ENCODE data around the gene GXYLT2.

DNA sequence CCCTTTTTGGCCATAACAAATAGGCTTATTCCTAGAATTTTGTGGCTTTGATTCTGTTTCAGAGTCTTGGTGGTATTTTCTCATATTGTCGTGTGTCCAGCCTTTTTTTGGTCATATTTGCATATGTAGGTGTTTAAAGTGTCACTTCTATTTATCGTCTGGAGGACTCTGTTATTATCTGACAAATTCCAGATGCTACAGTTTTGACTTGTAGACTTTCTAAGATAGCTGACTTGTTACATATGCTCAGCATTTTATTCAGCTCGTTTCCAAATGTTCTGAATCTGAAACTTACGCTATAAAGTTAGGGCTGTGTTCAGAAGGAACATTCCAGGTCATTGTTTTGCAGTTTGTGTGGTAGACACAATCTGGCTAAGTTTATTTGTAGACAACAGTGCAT is 110.6 kb downstream of the GXYLT2 start:
- TF ChIP-seq, protein P1, sequence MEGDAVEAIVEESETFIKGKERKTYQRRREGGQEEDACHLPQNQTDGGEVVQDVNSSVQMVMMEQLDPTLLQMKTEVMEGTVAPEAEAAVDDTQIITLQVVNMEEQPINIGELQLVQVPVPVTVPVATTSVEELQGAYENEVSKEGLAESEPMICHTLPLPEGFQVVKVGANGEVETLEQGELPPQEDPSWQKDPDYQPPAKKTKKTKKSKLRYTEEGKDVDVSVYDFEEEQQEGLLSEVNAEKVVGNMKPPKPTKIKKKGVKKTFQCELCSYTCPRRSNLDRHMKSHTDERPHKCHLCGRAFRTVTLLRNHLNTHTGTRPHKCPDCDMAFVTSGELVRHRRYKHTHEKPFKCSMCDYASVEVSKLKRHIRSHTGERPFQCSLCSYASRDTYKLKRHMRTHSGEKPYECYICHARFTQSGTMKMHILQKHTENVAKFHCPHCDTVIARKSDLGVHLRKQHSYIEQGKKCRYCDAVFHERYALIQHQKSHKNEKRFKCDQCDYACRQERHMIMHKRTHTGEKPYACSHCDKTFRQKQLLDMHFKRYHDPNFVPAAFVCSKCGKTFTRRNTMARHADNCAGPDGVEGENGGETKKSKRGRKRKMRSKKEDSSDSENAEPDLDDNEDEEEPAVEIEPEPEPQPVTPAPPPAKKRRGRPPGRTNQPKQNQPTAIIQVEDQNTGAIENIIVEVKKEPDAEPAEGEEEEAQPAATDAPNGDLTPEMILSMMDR (IDR thresholded peaks at IDR 0.05; ENCODE audit: low read length): no peak
- no peak for TF ChIP-seq EZH2phosphoT487 (IDR thresholded peaks at IDR 0.05; ENCODE audit: low read length)
